ENCODE results near the gene AGPS.
"Not testable (repeated sequence)": the region's sequence is repeated elsewhere in the genome, so short reads cannot be mapped to it uniquely, and the experiment has no call there.

The AGPS gene

GRCh38 chr2:177385151-177385550, 7.4 kb upstream of the AGPS start:
- DNase-seq (ENCODE audit: low spot score), result no peak

GRCh38 chr2:177391822-177392372, 676 bp upstream of the AGPS start:
- no peak for DNase-seq (ENCODE audit: low spot score)

- DNase-seq (ENCODE audit: low spot score), result no peak
Observed at GRCh38 chr2:177393203-177393755, 706 bp downstream of the AGPS start.

GRCh38 chr2:177393824-177394593, 1.4 kb downstream of the AGPS start:
- DNase-seq (ENCODE audit: low spot score), result no peak

- no peak for DNase-seq (ENCODE audit: low spot score)
Observed at GRCh38 chr2:177394594-177394973, 2.0 kb downstream of the AGPS start.

- DNase-seq (ENCODE audit: low spot score), result no peak
Observed at GRCh38 chr2:177395351-177396065, 2.9 kb downstream of the AGPS start.

GRCh38 chr2:177396703-177397460, 4.3 kb downstream of the AGPS start:
- no peak for DNase-seq (ENCODE audit: low spot score)

- no peak for DNase-seq (ENCODE audit: low spot score)
Observed at GRCh38 chr2:177397481-177398289, 5.1 kb downstream of the AGPS start.

GRCh38 chr2:177398290-177398683, 5.7 kb downstream of the AGPS start:
- no peak for DNase-seq (ENCODE audit: low spot score)

- DNase-seq (ENCODE audit: low spot score), result no peak
Observed at GRCh38 chr2:177398791-177399190, 6.2 kb downstream of the AGPS start.

- no peak for DNase-seq (ENCODE audit: low spot score)
Observed at GRCh38 chr2:177399376-177399775, 6.8 kb downstream of the AGPS start.

- no peak for DNase-seq (ENCODE audit: low spot score)
Observed at GRCh38 chr2:177400337-177400923, 7.9 kb downstream of the AGPS start.

- no peak for DNase-seq (ENCODE audit: low spot score)
Observed at GRCh38 chr2:177402096-177402495, 9.5 kb downstream of the AGPS start.

- DNase-seq (ENCODE audit: low spot score), result no peak
Observed at GRCh38 chr2:177403838-177404237, 11.3 kb downstream of the AGPS start.

- no peak for DNase-seq (ENCODE audit: low spot score)
Observed at GRCh38 chr2:177404243-177404642, 11.7 kb downstream of the AGPS start.

- DNase-seq (ENCODE audit: low spot score), result no peak
Observed at GRCh38 chr2:177405029-177405692, 12.6 kb downstream of the AGPS start.

GRCh38 chr2:177406182-177406581, 13.6 kb downstream of the AGPS start:
- no peak for DNase-seq (ENCODE audit: low spot score)

- no peak for DNase-seq (ENCODE audit: low spot score)
Observed at GRCh38 chr2:177407031-177407430, 14.5 kb downstream of the AGPS start.

GRCh38 chr2:177410629-177411028, 18.1 kb downstream of the AGPS start:
- not testable (repeated sequence) for DNase-seq (ENCODE audit: low spot score)

- DNase-seq (ENCODE audit: low spot score), result no peak
Observed at GRCh38 chr2:177413703-177414102, 21.1 kb downstream of the AGPS start.

Measured in COLO829 (cell line).